IPS DF 4.7 (cell line): ENCODE measurements around the gene TANC1.

Experiments
- DNase-seq: peaks from one replicate; pipeline ENCODE4 v3.0.0-alpha.2; 2013; ENCODE audit warnings: low spot score; ENCODE audit errors: extremely low read depth

Gene TANC1

GRCh38 chr2:158994920-158995676 is 26.7 kb downstream of the TANC1 start:
- DNase-seq = no peak

DNA sequence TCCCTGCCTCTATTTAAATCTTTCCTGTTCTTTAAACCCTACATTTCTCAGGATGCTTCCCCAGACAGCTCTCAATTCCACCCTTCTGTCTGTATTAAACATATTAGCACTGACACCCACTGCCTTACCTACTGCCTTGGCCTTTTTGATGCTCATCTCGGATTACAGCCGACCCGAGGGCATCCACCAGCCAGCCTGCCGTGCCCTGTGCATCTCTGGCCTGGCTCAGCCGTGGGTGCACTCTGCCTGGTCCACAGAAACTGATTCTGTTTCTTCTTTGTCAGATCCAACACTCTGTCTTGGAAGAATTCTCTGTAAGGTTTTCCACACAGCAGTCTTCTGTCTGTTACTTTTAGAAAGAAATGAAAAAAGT is 27.2 kb downstream of the TANC1 start:
- DNase-seq = no peak

DNA sequence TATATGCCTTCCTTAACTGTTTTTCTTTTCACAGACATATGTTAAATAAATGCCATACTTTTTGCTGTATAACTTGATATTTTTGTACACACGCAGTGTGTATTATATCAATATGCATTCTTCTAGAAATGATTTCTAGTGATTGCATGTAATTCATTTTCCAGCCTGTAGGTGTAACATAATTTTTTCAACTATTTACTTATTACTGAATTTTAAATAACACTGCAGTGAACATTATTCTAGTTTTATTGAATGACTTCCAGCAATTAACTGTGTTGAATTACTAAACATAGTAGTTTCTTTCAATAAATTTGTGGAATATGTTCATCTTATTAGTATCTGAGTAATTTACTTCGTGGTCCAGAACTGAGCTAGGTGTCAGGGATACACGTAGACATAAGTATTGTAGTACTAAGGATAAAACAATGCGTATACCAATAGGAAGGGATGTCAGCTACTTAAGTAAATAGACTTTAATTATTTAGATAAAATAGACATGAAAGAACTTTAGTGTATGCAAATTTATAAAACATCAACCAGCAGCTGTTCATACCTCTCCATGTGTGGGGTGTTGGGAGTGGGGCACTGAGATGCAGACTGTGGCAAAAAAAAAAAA is 28.0 kb downstream of the TANC1 start:
- DNase-seq = no peak

GRCh38 chr2:158997037-158997790 is 28.8 kb downstream of the TANC1 start:
- no peak for DNase-seq

DNA sequence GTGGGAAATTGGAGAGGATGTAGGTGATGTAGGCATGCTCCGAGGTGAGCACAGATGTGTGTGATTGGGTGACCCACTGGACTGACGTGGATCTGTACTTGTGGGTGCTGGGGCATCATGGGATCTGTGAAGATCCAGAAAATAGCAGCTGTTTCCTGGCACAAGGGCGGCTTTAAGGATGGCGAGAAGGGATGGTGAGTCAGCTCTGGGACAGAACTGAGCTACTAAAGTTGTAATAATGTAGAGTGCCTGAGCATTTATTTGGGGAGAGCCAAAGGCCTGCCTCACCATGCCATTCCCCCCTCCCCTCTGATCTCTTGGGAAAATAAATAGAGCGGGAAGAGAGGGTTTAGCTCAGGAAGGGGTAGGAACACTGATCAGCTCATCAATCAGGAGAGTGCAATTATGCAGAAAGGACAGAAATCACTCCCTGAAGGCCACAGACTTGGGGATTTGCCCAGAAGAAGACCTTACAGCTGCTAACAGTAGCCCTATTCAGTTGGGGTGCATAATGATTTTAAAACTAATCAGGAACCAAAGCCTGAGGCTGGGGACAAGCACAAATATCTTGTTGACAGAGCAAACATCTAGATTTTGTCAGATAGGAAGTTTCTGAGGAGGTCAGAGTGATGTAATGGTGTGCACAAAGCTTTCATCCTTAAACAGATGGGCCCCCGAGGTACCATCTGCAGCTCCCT is 30.3 kb downstream of the TANC1 start:
- DNase-seq = no peak

- DNase-seq = no peak
These were observed 31.0 kb downstream of the TANC1 start for GRCh38 chr2:158999458-158999857.

GRCh38 chr2:159000072-159000471 is 31.6 kb downstream of the TANC1 start:
- no peak for DNase-seq

GRCh38 chr2:159002462-159003111 is 34.1 kb downstream of the TANC1 start:
- DNase-seq = no peak

DNA sequence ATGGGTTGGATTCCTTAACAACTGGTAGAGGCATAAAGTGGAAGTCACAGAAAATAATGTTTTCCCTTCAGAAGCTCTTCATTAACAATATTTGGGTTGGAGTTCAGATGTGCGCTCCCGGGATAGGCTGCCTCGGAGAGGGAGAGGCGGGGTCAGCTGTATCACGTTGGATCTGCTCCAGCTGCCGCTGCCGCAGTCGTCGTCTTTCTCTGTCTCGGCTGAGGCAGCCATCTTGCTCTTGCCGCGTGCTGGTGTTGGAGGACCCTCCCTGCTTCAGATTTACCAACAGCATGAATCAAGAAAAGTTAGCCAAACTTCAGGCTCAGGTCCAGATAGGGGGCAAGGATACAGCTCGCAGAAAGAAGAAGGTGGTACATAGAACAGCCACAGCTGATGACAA is 35.1 kb downstream of the TANC1 start:
- DNase-seq = no peak

DNA sequence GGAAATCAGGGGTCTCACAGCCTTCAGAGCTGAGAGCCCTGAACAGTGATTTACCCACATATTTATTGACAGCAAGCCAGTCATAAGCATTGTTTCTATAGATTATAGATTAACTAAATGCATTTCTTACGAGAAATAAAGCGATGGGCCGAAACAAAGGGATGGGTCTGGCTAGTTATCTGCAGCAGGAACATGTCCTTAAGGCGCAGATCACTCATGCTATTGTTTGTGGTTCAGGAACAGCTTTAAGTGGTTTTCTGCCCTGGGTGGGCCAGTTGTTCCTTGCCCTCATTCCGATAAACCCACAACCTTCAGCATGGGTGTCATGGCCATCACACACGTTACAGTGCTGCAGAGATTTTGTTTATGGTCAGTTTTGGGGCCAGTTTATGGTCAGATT is 36.4 kb downstream of the TANC1 start:
- no peak for DNase-seq

GRCh38 chr2:159009940-159010339 is 41.5 kb downstream of the TANC1 start:
- no peak for DNase-seq

- no peak for DNase-seq
These were observed 41.9 kb downstream of the TANC1 start for GRCh38 chr2:159010340-159010739.

DNA sequence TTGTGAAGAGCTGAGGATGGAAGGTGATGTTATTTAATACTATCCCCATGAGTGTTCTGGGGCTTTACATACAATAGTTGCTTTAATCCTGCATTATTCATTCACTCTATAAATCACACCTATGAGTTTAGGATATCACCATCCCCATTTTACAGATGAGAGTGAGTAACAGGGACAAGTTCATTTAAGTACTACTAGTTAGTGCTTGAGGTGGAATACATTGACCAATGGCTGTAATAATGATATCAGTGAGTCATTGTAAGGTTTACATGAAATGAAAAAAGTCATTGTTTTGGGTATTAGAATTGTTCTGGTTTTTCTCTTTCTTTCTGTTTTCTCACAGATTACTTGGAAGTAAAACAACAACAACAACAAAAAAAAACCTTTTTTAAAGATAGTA is 42.5 kb downstream of the TANC1 start:
- DNase-seq = no peak

- DNase-seq = no peak
These were observed 43.7 kb downstream of the TANC1 start for GRCh38 chr2:159012142-159012541.

DNA sequence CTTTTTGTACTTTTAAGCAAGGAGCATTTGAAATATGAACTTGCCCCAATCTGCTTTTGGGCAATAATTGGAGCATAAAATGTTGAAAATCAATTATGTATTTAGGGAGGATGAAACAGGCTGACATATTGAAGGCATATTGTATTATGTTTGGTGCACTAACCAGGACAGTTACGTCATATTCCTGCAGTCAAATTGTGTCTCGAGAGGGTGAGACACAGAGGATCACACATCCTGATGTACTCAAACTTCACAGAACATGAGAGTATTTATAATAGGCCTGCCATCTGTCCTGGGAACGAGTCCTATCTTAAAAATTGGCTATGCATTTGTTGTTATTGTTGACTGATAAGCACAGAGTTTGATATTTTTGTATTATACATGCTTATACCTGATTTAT is 44.7 kb downstream of the TANC1 start:
- no peak for DNase-seq

DNA sequence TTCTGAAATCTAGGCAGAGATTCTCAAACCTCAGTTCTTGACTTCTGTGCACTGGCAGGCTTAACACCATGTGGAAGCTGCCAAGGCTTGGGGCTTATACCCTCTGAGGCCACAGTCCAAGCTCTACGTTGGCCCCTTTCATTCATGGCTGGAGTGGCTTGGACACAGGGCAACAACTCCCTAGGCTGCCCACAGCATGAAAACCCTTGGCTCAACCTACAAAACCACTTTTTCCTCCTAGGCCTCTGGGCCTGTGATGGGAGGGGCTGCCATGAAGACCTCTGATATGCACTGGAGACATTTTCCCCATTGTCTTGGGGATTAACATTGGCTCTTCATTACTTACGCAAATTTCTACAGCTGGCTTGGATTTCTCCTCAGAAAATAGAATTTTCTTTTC is 46.7 kb downstream of the TANC1 start:
- no peak for DNase-seq

DNA sequence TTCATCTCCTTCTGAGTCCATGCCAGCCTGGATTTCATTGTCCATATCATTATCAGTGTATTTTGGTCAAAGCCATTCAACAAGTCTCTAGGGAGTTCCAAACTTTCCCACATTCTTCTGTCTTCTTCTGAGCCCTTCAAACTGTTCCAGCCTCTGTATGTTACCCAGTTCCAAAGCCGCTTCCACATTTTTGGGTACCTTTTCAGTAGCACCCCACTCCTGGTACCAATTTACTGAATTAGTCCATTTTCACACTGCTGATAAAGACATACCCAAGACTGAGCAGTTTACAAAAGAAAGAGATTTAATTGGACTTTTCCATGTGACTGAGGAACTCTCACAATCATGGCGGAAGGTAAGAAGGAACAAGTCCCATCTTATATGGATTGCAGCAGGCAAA is 47.4 kb downstream of the TANC1 start:
- DNase-seq = no peak

- DNase-seq = no peak
These were observed 49.4 kb downstream of the TANC1 start for GRCh38 chr2:159017837-159018236.

- DNase-seq = no peak
These were observed 50.6 kb downstream of the TANC1 start for GRCh38 chr2:159019021-159019420.

GRCh38 chr2:159022019-159022418 is 53.6 kb downstream of the TANC1 start:
- DNase-seq = no peak

DNA sequence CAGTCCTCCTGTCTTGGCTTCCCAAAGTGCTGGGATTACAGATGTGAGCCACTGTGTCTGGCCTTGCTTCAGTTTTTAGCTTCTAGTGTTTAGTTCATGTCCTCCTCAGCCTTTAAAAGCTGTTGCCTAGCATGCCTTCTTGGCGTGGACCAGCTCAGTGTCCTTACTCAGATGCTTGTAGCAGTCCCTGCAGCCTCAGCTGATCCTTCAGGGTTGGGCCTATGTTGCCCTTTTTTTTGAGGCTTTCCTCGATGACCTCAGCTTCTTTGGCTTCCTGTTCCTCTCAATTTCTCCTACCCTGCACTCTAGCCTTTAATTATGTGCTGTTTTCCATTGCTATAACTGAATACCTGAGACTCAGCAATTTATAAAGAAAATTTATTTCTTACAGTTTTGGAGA is 57.7 kb downstream of the TANC1 start:
- DNase-seq = no peak

DNA sequence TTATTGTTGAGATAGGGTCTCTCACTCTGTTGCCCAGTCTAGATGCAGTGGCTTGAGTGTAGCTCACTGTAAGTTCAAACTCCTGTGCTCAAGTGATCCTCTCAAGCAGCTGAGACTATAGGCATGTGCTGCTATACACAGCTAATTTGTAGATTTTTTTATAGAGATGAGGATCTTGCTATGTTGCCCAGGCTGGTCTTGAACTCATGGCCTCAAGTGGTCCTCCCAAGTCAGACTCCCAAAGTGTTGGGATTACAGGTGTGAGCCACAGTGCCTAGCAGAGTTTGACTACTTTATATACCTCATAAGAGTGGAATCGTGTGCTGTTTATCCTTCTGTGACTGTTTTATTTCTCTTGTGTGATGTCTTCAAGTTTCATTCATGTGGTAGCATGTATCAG is 60.3 kb downstream of the TANC1 start:
- no peak for DNase-seq
